HG03378 (cell line): ENCODE results near the gene SLCO3A1.
"Not testable (repeated sequence)": the region's sequence is repeated elsewhere in the genome, so short reads cannot be mapped to it uniquely, and the experiment has no call there.

Source experiments
- ATAC-seq: cut with Tn5 transposase; IDR thresholded peaks from one replicate; pipeline ENCODE4 v1.9.1; 2021; ENCODE audit warnings: mild to moderate bottlenecking, moderate library complexity; ENCODE audit not compliant: unreplicated experiment

Gene SLCO3A1

GRCh38 chr15:92028389-92028724 lies 174.8 kb downstream of the SLCO3A1 start:
- ATAC-seq = no peak

DNA sequence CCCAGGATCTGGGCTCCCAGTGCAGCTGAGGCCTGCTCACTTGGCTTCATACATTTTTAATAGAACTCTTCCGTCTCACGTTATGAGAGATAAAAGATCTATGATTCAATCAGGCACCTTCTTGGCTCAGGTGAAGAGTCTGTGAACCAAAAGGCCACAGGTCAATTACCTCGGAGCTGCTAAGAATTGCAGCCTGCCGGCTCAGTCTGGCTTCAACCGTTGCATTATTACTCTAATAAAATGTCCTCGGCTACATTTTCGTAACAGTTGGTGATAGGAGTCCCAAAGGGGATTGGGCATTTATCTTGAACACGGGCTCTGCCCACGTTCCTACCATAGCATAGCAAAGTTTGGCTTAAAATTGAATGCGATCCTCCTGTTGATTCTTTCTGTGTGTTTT lies 176.3 kb downstream of the SLCO3A1 start:
- no peak for ATAC-seq

DNA sequence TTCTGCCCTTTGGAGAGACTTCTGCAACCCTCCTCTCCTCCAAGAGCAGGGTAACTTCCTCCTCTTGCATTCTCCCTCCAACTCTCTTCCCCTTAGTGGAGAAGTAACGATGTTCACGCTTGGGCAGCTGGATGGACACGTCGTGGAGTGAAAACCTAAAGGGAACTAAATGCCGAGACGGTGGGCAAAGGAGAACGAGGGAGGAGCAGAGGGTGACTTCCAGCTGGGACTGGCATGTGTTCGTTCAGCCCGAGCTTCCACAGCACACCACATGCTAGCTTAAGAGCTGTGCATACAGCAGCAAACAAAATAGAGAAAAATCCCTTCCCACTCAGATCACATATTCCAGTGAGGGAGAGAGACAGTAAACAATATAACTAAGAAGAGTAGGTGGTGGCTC lies 179.8 kb downstream of the SLCO3A1 start:
- ATAC-seq = no peak

GRCh38 chr15:92033723-92034122 lies 180.2 kb downstream of the SLCO3A1 start:
- ATAC-seq = no peak

GRCh38 chr15:92034227-92034626 lies 180.7 kb downstream of the SLCO3A1 start:
- ATAC-seq = no peak

- ATAC-seq = no peak
Measured at GRCh38 chr15:92035551-92035950, 182.0 kb downstream of the SLCO3A1 start.

DNA sequence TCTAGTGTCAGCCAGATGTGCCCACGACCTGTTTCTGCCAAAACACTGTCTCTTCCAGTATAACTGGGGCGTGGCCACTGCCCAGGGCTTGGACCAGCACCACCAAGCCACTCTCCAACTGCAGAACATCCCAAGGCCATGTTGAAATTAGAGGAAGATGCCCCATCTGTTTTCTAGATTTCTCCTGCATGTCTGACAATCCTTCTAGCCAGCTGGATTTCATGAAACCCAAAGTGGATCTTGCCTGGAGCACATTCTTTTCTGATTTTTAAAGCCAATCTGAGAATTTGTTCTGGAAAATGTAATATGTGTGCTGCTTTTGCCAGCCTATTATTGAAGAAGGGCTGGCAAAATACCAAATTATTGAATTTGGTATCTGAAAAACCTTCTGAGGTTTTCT lies 182.5 kb downstream of the SLCO3A1 start:
- ATAC-seq = no peak

GRCh38 chr15:92037491-92037890 lies 184.0 kb downstream of the SLCO3A1 start:
- no peak for ATAC-seq

GRCh38 chr15:92040350-92040749 lies 186.8 kb downstream of the SLCO3A1 start:
- ATAC-seq = no peak

DNA sequence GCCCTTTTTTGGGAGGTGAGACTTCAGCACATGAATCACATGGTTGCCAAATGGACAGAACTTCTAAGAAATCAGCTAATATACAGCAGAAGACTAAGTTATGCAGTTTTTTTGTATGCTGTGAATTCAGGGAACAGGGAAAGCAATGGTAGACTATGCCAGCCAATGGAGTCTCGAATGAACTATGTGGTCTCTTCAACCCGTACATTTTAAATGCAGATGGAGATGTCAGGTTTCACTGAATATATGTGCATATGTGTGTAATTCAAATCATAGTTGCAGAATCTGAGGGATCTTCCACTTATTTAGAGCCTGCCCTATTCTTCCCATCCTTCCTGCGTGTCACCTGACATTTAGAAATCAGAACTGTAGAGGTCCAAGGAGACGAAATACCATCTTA lies 187.9 kb downstream of the SLCO3A1 start:
- ATAC-seq = no peak

DNA sequence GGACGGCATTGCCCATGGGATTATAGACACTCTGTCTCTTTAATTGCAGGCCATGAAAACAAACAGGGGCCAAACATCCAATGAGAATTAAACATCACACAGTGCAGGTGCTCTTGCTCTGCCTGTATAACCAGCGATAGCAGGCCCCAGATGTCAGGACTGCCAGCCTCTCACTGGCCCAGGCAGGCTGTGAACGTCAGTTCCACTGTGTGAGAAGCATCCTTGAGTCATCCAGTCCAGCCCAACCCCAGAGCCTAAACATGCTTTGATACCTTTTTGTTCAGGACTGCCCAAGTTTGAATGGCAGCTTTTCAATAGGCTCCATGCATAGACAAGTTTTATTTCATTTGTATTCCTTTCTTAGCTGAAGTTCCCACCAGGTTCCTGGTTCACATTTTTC lies 189.8 kb downstream of the SLCO3A1 start:
- ATAC-seq = no peak

- ATAC-seq = no peak
Measured at GRCh38 chr15:92044203-92044909, 190.8 kb downstream of the SLCO3A1 start.

- ATAC-seq = no peak
Measured at GRCh38 chr15:92047900-92048299, 194.4 kb downstream of the SLCO3A1 start.

DNA sequence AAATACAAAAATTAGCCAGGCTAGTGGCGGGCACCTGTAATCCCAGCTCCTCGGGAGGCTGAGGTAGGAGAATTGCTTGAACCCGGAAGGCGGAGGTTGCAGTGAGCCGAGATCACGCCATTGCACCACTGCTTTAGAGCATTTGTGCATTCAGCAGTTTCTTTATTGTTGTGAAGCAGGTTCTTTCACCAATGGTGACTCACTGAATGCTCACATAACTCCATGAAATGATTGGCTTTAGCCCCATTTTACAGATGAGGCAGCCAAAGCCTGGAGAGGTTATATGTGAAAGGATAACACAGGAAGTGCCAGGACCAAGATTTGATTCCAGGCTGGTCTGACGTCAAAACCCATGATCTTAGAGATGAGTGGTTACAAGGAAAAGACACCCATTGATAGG lies 195.2 kb downstream of the SLCO3A1 start:
- ATAC-seq = no peak

GRCh38 chr15:92049290-92049989 lies 195.9 kb downstream of the SLCO3A1 start:
- ATAC-seq = no peak

DNA sequence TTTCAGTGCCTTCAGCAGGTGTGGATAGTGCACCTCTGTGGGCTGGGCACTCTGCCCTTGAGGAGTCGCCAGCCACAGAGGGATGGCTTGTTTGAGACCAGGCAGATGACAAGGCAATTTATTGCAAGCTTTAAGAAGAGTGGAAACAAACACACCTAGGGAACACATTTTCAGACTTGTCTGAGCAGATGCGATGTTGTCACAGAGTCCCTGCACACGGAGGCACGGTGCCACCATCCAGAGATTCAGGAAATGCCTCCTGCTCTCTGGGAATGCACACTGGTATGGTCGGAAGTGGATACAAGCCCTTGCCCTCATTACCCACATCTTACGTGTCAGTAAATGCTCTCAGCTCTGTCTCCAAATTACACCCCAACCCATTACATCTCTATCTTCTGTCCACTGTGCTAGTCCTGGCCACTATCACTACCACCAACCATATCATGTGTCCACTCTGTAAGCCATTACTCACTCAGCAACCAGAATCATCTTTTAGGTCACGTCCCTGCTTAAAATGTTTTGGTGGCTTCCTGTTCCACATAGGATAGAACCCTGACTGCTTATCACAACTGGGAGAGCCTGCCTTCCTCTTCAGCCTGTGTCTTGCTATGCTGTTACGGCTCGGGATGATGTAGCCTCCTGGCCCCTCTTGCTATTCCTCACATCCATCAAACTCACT lies 196.9 kb downstream of the SLCO3A1 start:
- ATAC-seq = no peak

DNA sequence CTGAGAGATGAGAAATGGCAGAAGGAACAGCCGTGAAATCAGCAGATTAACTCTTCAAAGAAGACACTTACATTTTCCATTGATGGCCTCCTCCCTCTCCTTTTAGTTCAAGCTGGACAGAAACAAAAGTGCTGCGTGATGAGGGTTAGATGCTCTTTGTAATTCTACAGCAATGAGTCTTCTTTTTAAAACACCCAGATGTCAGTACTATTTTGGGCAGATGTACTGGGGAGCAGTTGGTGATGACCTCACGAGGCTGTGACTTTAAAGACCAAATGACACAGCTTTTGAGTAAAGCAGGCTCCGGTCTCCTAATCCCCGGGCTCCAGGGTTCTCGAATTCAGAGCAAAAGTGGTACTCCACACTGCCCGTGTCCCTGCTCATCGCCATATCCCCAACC lies 198.2 kb downstream of the SLCO3A1 start:
- no peak for ATAC-seq

DNA sequence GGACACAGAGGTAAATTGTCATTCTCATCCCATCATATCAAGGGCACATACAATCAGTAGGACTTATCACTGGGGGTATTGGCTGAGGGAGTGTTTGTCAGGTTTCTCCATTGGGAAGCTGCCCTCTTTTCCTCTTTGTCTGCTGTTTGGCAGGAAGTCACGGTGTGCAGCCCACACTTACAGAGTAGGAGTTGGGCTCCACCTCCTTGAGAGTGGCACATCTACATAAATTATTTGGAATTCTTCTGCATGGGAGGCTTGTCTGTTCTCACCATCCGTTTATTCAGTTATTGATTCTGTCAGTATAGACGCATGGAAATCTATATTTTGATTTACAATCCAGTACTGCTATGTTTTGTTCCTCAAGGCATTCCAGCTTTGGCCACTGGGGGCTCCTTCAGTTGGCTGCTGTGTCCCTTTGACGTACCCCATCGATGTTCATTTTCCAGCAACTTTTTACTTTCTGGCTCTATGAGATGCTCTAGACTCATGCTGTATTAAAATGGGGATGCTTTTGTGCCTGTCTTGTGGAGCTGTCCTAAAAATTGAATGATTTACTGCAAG lies 200.3 kb downstream of the SLCO3A1 start:
- ATAC-seq = no peak

- ATAC-seq = no peak
Measured at GRCh38 chr15:92056875-92057274, 203.4 kb downstream of the SLCO3A1 start.

DNA sequence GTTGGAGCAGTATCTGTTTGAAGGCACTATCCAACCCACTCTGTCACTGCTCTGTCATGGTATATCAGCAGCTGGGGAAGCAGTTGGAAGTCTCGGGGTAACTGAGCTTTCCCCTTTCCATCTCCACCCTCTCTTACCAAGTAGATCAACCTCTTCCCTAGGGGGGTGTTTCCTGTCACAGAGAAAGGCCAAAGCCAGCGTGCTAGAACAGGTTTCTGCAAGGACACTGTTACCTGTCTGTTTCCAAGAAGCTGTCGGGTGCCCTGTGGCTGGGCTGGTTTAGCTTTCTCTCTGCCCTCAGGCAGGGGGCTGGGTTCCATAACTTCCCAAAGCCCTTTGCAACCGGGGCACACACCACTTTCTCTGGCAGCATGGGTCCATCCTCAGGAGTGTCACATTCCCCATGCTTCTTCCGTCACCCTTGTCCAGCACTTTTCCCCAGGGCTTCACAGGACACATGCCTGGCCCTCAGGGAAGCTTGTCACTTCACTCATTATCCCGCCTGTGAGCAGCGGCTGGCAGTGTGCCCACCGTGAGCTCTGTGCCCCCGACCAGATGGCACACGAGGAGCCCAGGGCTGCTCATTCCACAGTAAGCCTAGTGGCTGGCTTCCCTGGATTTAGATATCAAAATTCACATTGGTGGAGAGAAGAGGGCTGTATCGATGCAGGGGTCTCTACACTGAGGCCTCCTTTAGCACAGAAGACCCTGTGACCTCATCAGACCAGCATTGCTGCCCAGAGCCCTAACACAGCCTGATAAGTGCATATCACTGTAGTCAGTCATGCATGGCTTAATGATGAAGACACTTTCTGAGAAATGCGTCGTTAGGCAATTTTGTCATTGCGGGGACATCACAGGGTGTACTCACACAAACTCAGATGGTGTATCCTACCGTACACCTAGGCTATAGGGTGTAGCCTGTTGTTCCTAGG lies 205.8 kb downstream of the SLCO3A1 start:
- ATAC-seq = no peak

GRCh38 chr15:92059971-92060311 lies 206.4 kb downstream of the SLCO3A1 start:
- ATAC-seq = not testable (repeated sequence)
